ENCODE data around the gene LIG4.

Gene LIG4

DNA sequence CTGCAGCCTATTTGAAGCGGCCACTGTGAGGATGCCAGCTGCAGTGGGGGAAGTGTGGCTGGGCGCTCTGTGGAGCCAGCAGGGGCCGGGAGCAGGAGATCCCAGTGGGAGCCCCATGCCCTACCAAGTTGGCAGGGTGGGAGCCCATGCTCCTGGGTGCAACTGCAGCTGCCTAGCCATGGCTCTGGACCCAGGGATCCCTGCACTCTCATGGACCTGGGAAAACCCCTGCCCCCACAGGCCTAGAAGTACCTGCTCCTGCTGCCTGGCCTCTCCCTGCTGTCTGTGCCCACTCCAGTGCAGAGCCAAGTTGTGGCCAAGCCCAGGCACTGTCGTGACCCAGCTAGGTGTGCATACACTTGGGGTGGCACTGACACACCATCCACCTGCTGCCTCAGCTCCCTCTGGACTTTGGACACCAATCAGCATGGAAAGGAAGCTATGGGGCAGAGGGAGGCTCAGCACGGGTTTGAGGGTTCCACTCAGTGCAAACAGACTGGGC lies 20.9 kb downstream of the LIG4 start:
- no peak for DNase-seq (ENCODE audit: low read depth, low spot score)

DNA sequence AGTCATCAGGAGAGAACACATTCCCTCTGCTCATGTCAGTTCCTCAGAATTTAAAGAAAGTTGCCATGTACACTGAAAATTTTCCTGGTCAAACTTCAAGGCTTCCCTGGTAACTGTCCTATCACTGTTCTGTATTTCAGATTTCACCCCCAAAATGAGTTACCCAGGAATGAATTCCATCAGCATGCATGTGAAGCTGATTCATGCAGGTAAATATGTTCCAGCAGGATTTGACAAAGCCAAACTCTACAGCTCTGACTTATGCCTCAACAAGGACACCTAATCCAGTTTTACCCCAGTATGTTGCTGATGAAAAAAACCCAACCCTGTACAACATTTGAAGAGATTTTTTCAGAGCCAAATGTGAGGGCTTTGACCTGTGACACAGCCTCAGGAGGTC lies 21.5 kb downstream of the LIG4 start:
- no peak for DNase-seq (ENCODE audit: low read depth, low spot score)

DNA sequence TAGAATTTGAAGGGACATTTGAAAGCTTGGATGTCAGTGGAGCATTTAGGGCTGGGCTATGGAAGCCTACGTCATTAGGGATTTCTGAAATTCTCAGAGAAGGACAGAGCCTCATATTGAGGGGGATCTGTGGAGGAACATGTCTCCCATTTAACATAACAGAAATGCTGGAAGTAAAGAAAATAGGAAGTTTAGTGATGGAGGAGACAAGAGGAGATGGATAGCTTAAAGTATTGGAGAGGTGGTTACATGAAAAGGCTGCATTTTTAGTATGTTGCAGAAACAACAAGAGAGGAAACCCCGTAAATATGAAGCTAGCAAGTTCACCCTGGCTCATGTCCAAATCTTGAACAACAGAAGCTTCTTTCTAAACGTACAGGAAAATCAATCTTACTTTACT lies 24.4 kb downstream of the LIG4 start:
- DNase-seq (ENCODE audit: low read depth, low spot score), result no peak

- DNase-seq (ENCODE audit: low read depth, low spot score), result no peak
Observed at GRCh38 chr13:108188260-108188659, 27.1 kb downstream of the LIG4 start.

- no peak for DNase-seq (ENCODE audit: low read depth, low spot score)
Observed at GRCh38 chr13:108185223-108185622, 30.1 kb downstream of the LIG4 start.

GRCh38 chr13:108182652-108183051 lies 32.7 kb downstream of the LIG4 start:
- no peak for DNase-seq (ENCODE audit: low read depth, low spot score)

DNA sequence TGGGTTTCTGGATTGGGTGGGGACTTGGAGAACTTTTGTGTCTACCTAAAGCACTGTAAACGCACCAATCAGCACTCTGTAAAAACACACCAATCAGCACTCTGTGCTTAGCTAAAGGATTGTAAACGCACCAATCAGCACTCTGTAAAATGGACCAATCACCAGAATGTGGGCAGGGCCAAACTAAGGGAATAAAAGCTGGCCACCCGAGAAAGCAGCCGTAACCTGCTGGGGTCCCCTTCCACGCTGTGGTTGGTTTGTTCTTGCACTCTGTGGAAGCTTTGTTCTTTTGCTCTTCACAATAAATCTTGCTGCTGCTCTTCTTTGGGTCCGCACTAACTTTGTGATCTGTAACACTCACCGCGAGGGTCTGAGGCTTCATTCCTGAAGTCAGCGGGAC lies 37.3 kb downstream of the LIG4 start:
- no peak for DNase-seq (ENCODE audit: low read depth, low spot score)

GRCh38 chr13:108176685-108177274 lies 38.6 kb downstream of the LIG4 start:
- no peak for DNase-seq (ENCODE audit: low read depth, low spot score)

DNA sequence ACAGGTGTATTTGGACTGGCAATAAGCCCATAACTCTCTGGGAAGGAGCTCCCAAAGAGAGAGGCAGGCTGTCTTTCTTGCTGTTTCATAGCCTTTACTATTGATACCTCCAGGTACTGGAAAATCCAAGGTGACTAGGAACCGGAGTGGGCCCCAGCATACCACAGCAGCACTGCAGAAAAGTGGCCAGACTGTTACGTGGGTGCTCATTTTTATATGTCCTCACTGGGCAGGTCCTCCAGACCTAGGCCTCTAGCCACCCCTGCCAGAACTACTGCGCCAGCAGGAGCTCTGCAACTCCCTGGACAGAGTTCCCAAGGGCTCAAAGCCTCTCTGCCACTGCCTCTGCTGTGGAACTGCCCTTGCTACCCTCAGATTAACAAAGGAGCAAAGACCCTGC lies 46.4 kb downstream of the LIG4 start:
- no peak for DNase-seq (ENCODE audit: low read depth, low spot score)

GRCh38 chr13:108166078-108166477 lies 49.3 kb downstream of the LIG4 start:
- DNase-seq (ENCODE audit: low read depth, low spot score), result no peak

DNA sequence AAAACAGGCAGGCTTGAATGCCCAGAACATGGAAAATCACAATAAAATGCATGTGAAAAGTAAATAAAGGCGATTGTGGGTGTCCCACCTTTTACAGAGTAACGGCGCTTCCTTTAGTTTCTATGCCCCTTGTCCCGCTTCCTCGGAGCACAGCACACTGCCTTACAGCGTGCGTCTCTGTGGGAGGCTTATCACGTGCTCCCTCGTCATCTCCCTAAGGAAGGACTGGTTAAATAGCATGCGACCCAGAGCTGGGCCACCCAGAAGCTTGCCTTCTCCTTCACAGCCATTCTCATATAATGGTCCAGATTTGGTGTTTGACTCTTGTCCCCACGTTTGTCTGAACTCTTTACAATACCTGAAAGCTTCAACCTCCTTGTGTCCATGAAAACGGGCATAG lies 56.6 kb downstream of the LIG4 start:
- DNase-seq (ENCODE audit: low read depth, low spot score), result no peak
